Kidney (tissue), 14 donors: ENCODE results near the gene A1BG. TPM values are rescaled to one million over a fixed set of nuclear protein-coding genes. Genes with fewer than 3 reads are reported as not detected.
A peak's percentile ranks its signal among the peaks of the same experiment; 100 is the strongest.

Source experiments
- DNase-seq, 5 donors: peaks; one replicate each; pipeline ENCODE4 v3.0.0-alpha.2; 2013 to 2020
- FAIRE-seq: peaks from 2 replicates; lab custom pipeline; 2012; peaks lifted over from hg19 to GRCh38; lab: Jason Lieb, UNC
- H3K27ac ChIP-seq, 2 donors: one replicate each; pipeline ENCODE4 v1.7.0; 2013; ENCODE audit warnings: low read depth in 2 of 2, low read length in 2 of 2, inconsistent platforms in 1 of 2
- H3K27me3 ChIP-seq: one replicate; pipeline ENCODE4 v1.7.1; 2013; ENCODE audit warnings: low read length, inconsistent platforms; ENCODE audit not compliant: control insufficient read depth, insufficient read depth
- H3K36me3 ChIP-seq, 3 donors: one replicate each; pipeline versions ENCODE4 v1.7.0 to v1.7.1; 2013; ENCODE audit warnings: low read length in 3 of 3, control low read depth in 1 of 3, inconsistent platforms in 1 of 3; ENCODE audit not compliant: insufficient read depth in 3 of 3, control insufficient read depth in 2 of 3
- H3K4me1 ChIP-seq, 3 donors: one replicate each; pipeline versions ENCODE4 v1.7.0 to v1.7.1; 2013; ENCODE audit warnings: low read length in 3 of 3, inconsistent platforms in 1 of 3, low read depth in 1 of 3; ENCODE audit not compliant: control insufficient read depth in 2 of 3, insufficient read depth in 2 of 3
- H3K4me3 ChIP-seq, 3 donors: one replicate each; pipeline versions ENCODE4 v1.7.0 to v1.8.1; 2013; ENCODE audit warnings: low read length in 3 of 3, control low read depth in 1 of 3, inconsistent platforms in 1 of 3
- H3K9ac ChIP-seq, 3 donors: one replicate each; pipeline versions ENCODE4 v1.7.0 to v1.7.1; 2013; ENCODE audit warnings: low read length in 3 of 3, control low read depth in 1 of 3, inconsistent platforms in 1 of 3
- H3K9me3 ChIP-seq, 3 donors: one replicate each; pipeline versions ENCODE4 v1.7.0 to v1.7.1; 2013; ENCODE audit warnings: low read length in 3 of 3, control low read depth in 1 of 3, inconsistent platforms in 1 of 3; ENCODE audit not compliant: control insufficient read depth in 2 of 3, insufficient read depth in 1 of 3
- intact Hi-C: fragments of 100-400 bp; cut with DNase I; formaldehyde crosslinking; loops from one replicate; pipeline ENCODE4 v1.11.1; 2022
- polyA plus RNA-seq: library from polyadenylated mRNA; stranded (reverse); fragments of 350-450 nt; fragmentation: Illumina TruSeq; extraction: RNeasy Lipid Tissue Mini Kit (QIAGEN cat#74804); gene quantifications from one replicate; pipeline ENCODE4 v1.2.3, GENCODE V29; 2014; ENCODE audit warnings: low read depth, low replicate concordance; ENCODE audit not compliant: insufficient read depth
- total RNA-seq: library from RNA; stranded (reverse); fragmentation: NEBNext Ultra II Directional; extraction: Animal tissue kit (Norgen Biotek cat#: 25700); gene quantifications from one replicate; pipeline ENCODE4 v1.2.1, GENCODE V29; 2021
- TF ChIP-seq, protein P1 (sequence below): IDR thresholded peaks from 3 replicates; pipeline ENCODE4 v1.5.1; 2012; ENCODE audit warnings: mild to moderate bottlenecking, moderate library complexity, borderline replicate concordance; ENCODE audit not compliant: insufficient read depth; ENCODE audit errors: extremely low read depth
- donor health status: control.
- donor health status: control.
- donor health status: control.
- donor health status: control.
- donor health status: control.
- donor health status: DM: yes; HTN: yes; CAD: no.
- donor health status: Normal renal cell carcinoma (clear cell type).

The A1BG gene
- total and polyA plus RNA-seq, 2 donors from 2014 or later: 10.9 to 19.0 TPM

- Histone ChIP-seq H3K9me3 (no peaks in the 10 kb centered on the region), H3K27ac (no peak overlapping the region), H3K4me3 (no peak overlapping the region), H3K36me3 (no peaks in the 10 kb centered on the region), H3K27me3 (no peaks in the 10 kb centered on the region), H3K9ac (no peak overlapping the region), H3K4me1 (no peaks in the 10 kb centered on the region)
- TF ChIP-seq, protein P1, sequence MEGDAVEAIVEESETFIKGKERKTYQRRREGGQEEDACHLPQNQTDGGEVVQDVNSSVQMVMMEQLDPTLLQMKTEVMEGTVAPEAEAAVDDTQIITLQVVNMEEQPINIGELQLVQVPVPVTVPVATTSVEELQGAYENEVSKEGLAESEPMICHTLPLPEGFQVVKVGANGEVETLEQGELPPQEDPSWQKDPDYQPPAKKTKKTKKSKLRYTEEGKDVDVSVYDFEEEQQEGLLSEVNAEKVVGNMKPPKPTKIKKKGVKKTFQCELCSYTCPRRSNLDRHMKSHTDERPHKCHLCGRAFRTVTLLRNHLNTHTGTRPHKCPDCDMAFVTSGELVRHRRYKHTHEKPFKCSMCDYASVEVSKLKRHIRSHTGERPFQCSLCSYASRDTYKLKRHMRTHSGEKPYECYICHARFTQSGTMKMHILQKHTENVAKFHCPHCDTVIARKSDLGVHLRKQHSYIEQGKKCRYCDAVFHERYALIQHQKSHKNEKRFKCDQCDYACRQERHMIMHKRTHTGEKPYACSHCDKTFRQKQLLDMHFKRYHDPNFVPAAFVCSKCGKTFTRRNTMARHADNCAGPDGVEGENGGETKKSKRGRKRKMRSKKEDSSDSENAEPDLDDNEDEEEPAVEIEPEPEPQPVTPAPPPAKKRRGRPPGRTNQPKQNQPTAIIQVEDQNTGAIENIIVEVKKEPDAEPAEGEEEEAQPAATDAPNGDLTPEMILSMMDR: no peak
- DNase-seq: no peak
- FAIRE-seq: no peak
- intact Hi-C loops: no loop called here
Measured at GRCh38 chr19:58364146-58364545, 10.9 kb upstream of the A1BG start.

DNA sequence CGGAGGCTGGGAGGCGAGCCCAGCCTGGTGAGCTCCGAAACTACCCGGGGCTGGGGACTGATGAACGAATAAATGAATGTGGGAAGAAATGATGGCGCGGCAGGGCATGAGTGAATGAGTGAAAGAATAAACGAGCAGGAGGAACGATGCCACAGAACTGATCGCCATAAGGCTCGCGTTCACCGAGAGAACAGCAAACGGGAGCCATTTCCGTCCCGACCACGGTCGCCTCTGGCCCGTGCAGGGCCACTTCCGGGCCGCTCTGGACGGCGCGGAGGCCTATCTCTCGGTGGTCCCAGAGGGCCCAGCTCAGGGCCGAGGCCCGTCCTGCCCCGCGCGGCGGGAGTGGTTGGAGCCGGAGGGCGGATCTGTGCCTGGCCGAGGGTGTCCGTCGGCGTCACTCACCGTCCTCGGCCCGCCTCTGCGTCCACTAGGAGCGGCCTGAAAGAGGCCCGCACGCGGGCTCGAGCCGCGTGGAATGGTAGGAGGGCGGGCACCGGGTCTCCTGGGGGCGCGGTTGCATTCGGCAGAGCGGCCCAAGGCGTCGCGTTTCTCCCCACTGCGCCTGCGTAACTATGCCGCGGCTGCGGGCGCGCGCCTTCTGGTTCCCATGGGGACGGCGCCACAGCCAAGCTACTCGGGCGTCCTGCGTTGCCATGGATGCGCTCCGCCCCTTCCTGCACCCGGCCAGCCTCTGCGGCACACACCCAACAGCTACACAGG, 9.1 kb upstream of the A1BG start, which contains the start of gene ZNF497:
TSS of gene ZNF497 (minus strand) at position 480 of the 723 bp plus-strand sequence. CDS start 5,116 bp downstream, outside the sequence.
- intact Hi-C loops: no loop called here
- TF ChIP-seq, protein P1: peak; percentile 1
- Histone ChIP-seq H3K9me3 (no peaks in the 10 kb centered on the region), H3K36me3 (no peaks in the 10 kb centered on the region), H3K4me1 (no peaks in the 10 kb centered on the region), H3K27ac (peak within 1 kb of the TSS; percentile 87 to 96), H3K27me3 (no peaks in the 10 kb centered on the region), H3K4me3 (peak within 1 kb of the TSS; percentile 95 to 96 (median 96)), H3K9ac (peak within 1 kb of the TSS; percentile 83 to 94 (median 92))
- DNase-seq (peak; percentile 97 to 99 (median 98)), FAIRE-seq (no peak)

GRCh38 chr19:58361900-58362271, 8.6 kb upstream of the A1BG start:
- no peak for FAIRE-seq
- intact Hi-C loops: no loop called here
- no peaks in the 10 kb centered on the region for H3K9me3 ChIP-seq
- no peaks in the 10 kb centered on the region for H3K36me3 ChIP-seq
- TF ChIP-seq, protein P1: no peak
- no peaks in the 10 kb centered on the region for H3K27me3 ChIP-seq
- H3K4me3 ChIP-seq: peak overlapping the region; percentile 95 to 96 (median 96)
- peak overlapping the region; percentile 83 to 94 (median 92) for H3K9ac ChIP-seq
- peaks cover 0 to 1% (median 0%) of the 10 kb centered on the region in 3 donors for H3K4me1 ChIP-seq
- peak in 4 of 5 donors; percentile 65 to 91 (median 80) for DNase-seq
- H3K27ac ChIP-seq: peak overlapping the region; percentile 87 to 96
